Panc1 (cell line): Measurements from ENCODE around the gene LRIG3. TPM values are rescaled to one million over a fixed set of nuclear protein-coding genes. Genes with fewer than 3 reads are reported as not detected.

Experiments
- ATAC-seq: fragments of 200-7000 bp; cut with Tn5 transposase; 2 replicates; pipeline ENCODE4 v1.9.1; 2020; ENCODE audit warnings: mild to moderate bottlenecking, moderate library complexity
- BruUV-seq: library from RNA; stranded (reverse); fragments of 400-500 nt; replicated peaks from 2 replicates; lab custom pipeline; 2021; lab: Mats Ljungman, UMichigan
- CTCF ChIA-PET: fragments of 300-600 bp; sonication (Branson Sonifier 250); formaldehyde crosslinking; loops from one replicate; lab custom pipeline; 2022; ENCODE audit warnings: antibody characterized with exemption; lab: Charles Lee
- POLR2A ChIA-PET: fragments of 300-600 bp; sonication (Branson Sonifier 250); formaldehyde crosslinking; loops from one replicate; lab custom pipeline; 2022; ENCODE audit warnings: antibody characterized with exemption; lab: Charles Lee
- DNase-seq: peaks from one replicate; pipeline ENCODE4 v3.0.0-alpha.2; 2010; ENCODE audit warnings: low read depth, low spot score
- H3K27ac ChIP-seq: 2 replicates; pipeline ENCODE4 v1.5.1; 2011; ENCODE audit warnings: mild to moderate bottlenecking, low read length, inconsistent platforms
- H3K27me3 ChIP-seq: fragments of 200-500 bp; sonication (Bioruptor generic); 2 replicates; pipeline ENCODE4 v1.6.0; 2014; ENCODE audit warnings: low read length, inconsistent platforms; ENCODE audit not compliant: control insufficient read depth, insufficient read depth
- H3K36me3 ChIP-seq: fragments of 200-500 bp; sonication (Bioruptor generic); 2 replicates; pipeline ENCODE4 v1.5.1; 2014; ENCODE audit warnings: inconsistent platforms, mild to moderate bottlenecking, low read length, moderate library complexity; ENCODE audit not compliant: control insufficient read depth, insufficient read depth
- H3K4me1 ChIP-seq: 2 replicates; pipeline ENCODE4 v1.5.1; 2011; ENCODE audit warnings: inconsistent platforms, mild to moderate bottlenecking, low read length, moderate library complexity; ENCODE audit not compliant: control insufficient read depth, insufficient read depth
- H3K4me3 ChIP-seq, 2 experiments: 2 replicates each; pipeline ENCODE4 v1.5.1; 2011 to 2012; ENCODE audit warnings: low read depth in 2 of 2, low read length in 2 of 2, mild to moderate bottlenecking in 2 of 2, inconsistent platforms in 1 of 2, moderate library complexity in 1 of 2
- H3K9me3 ChIP-seq: fragments of 200-500 bp; sonication (Bioruptor generic); 2 replicates; pipeline ENCODE4 v1.5.1; 2014; ENCODE audit warnings: low read depth, mild to moderate bottlenecking, inconsistent platforms, low read length, moderate library complexity; ENCODE audit not compliant: control insufficient read depth, insufficient read depth
- CTCF ChIP-seq: fragments of 450-650 bp; IDR thresholded peaks from 2 replicates; pipeline ENCODE4 v1.5.1; 2017; ENCODE audit warnings: mild to moderate bottlenecking
- POLR2AphosphoS5 ChIP-seq: IDR thresholded peaks from 2 replicates; pipeline ENCODE4 v1.6.1; 2012; ENCODE audit warnings: mild to moderate bottlenecking, low read depth, low read length, moderate library complexity
- REST ChIP-seq, 2 experiments: IDR thresholded peaks; 2 replicates each; pipeline ENCODE4 v1.6.1; 2011 to 2012; ENCODE audit warnings: low read depth in 2 of 2, control low read depth in 1 of 2, low read length in 1 of 2, mild to moderate bottlenecking in 1 of 2, moderate library complexity in 1 of 2; ENCODE audit not compliant: insufficient read depth in 1 of 2
- SIN3A ChIP-seq: IDR thresholded peaks from 2 replicates; pipeline ENCODE4 v1.6.1; 2012; ENCODE audit warnings: low read depth, mild to moderate bottlenecking, low read length, moderate library complexity, borderline replicate concordance; ENCODE audit not compliant: insufficient read depth
- TCF7L2 ChIP-seq: IDR thresholded peaks from 2 replicates; pipeline ENCODE4 v1.6.1; 2011; ENCODE audit warnings: mild to moderate bottlenecking, low read depth, low read length, inconsistent platforms
- in situ Hi-C: cut with HindIII; loops from 2 replicates; pipeline ENCODE4 v1.10.0; 2016; ENCODE audit warnings: low sequenced_read_pairs, low pct_unique_long_range_greater_than_20kb
- intact Hi-C: fragments of 100-400 bp; cut with micrococcal nuclease; formaldehyde crosslinking; loops from one replicate; pipeline ENCODE4 v1.10.0; 2022; ENCODE audit not compliant: unreplicated experiment
- total RNA-seq: library from RNA; stranded (reverse); gene quantifications from one replicate; pipeline ENCODE4 v1.2.1, GENCODE V29; 2021; ENCODE audit not compliant: unreplicated experiment

The LRIG3 gene
- total RNA-seq, 1 experiment from 2014 or later = 12.1 TPM

DNA sequence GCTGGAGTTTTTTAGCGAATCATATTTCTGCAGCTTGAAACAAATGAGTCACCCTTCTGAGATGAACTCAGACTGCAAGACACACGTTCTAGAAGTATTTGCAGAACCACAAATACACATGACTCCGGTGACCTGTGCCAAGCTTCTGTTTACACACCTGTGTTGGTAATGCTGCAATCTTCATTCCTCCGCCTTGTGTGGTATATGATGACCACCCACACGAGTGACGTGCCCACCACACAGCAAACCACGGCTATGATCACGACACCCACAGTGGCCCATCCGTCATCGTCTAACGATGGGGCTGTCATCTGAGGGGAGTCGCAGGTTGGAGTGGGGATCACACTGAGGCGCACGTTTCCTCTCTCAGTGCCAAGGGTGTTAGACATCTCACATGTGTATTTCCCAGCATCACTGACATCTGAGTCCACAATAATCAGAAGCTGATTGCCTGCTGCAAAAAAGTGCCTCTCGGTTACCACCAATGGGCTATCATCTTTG lies 43.0 kb downstream of the LRIG3 start:
- no TSS peak for BruUV-seq
- CTCF ChIA-PET = no interaction called here
- ATAC-seq (no peak), DNase-seq (peak; percentile 84)
- intact Hi-C loops = no loop called here
- no peak overlapping the region for H3K27ac ChIP-seq
- in situ Hi-C loops = no loop called here
- no peaks in the 10 kb centered on the region for H3K27me3 ChIP-seq
- POLR2A ChIA-PET = no interaction called here
- H3K4me3 ChIP-seq = no peak overlapping the region
- H3K9me3 ChIP-seq = no peaks in the 10 kb centered on the region
- peaks cover 9% of the 10 kb centered on the region; the same call in 1 of the 2 replicates for H3K36me3 ChIP-seq
- TF ChIP-seq POLR2AphosphoS5 (no peak), CTCF (no peak)
- no peaks in the 10 kb centered on the region for H3K4me1 ChIP-seq

GRCh38 chr12:58873496-58873895 lies 46.8 kb downstream of the LRIG3 start:
- H3K4me3 ChIP-seq = no peak overlapping the region
- ATAC-seq = no peak
- TF ChIP-seq REST (IDR thresholded peaks at IDR 0.05; ENCODE audit: insufficient read depth in 1 of 2, low read depth in 2 of 2, low read length in 1 of 2) = no peak
- TF ChIP-seq TCF7L2 = no peak
- TF ChIP-seq SIN3A = no peak
- TF ChIP-seq POLR2AphosphoS5 = no peak
- TF ChIP-seq CTCF = no peak
- peaks cover 15% of the 10 kb centered on the region; the same call in 1 of the 2 replicates for H3K36me3 ChIP-seq
- no peaks in the 10 kb centered on the region for H3K4me1 ChIP-seq
- no peaks in the 10 kb centered on the region for H3K27me3 ChIP-seq
- POLR2A ChIA-PET = no interaction called here
- no peak overlapping the region for H3K27ac ChIP-seq
- no TSS peak for BruUV-seq
- in situ Hi-C loops (no loop called here), intact Hi-C loops (no loop called here)
- CTCF ChIA-PET = no interaction called here
- DNase-seq = no peak
- H3K9me3 ChIP-seq = no peaks in the 10 kb centered on the region
